IMR-90 (cell line): Measurements from ENCODE around the gene NAA80. TPM values are rescaled to one million over a fixed set of nuclear protein-coding genes. Genes with fewer than 3 reads are reported as not detected.

Experiments
- ATAC-seq: fragments of 200-7000 bp; cut with Tn5 transposase; 2 replicates; pipeline ENCODE4 v1.9.1; 2020; ENCODE audit warnings: low read depth, mild to moderate bottlenecking, moderate library complexity
- BruUV-seq: library from RNA; stranded (reverse); fragments of 400-500 nt; replicated peaks from 2 replicates; lab custom pipeline; 2021; lab: Mats Ljungman, UMichigan
- CTCF ChIA-PET: fragments of 300-600 bp; formaldehyde crosslinking; extraction: SDS; loops from one replicate; lab custom pipeline; 2021; ENCODE audit warnings: antibody characterized with exemption; lab: Yijun Ruan, JAX
- POLR2A ChIA-PET: fragments of 300-600 bp; sonication (Branson Sonifier 250); formaldehyde crosslinking; loops from one replicate; lab custom pipeline; 2022; ENCODE audit warnings: antibody characterized with exemption; ENCODE audit not compliant: unreplicated experiment; lab: Charles Lee
- DNase-seq: peaks from one replicate; pipeline ENCODE4 v3.0.0; 2013
- H2AFZ ChIP-seq: replicated peaks from 2 replicates; pipeline ENCODE3; 2013; ENCODE audit warnings: low read length, mild to moderate bottlenecking; ENCODE audit not compliant: poor library complexity
- H2AK5ac ChIP-seq: 2 replicates; pipeline ENCODE4 v1.6.1; 2013; ENCODE audit warnings: low read depth, low read length, inconsistent platforms
- H2AK9ac ChIP-seq: replicated peaks from 2 replicates; pipeline ENCODE3; 2013; ENCODE audit warnings: mild to moderate bottlenecking, low read depth, low read length, moderate library complexity; ENCODE audit not compliant: poor library complexity
- H2BK120ac ChIP-seq: 2 replicates; pipeline ENCODE4 v1.6.1; 2013; ENCODE audit warnings: low read depth, low read length, inconsistent platforms
- H2BK15ac ChIP-seq: 3 replicates; pipeline ENCODE4 v1.6.1; 2013; ENCODE audit warnings: low read depth, low read length, inconsistent platforms
- H2BK20ac ChIP-seq: 2 replicates; pipeline ENCODE4 v1.6.1; 2013; ENCODE audit warnings: low read depth, mild to moderate bottlenecking, inconsistent platforms, low read length, moderate library complexity
- H2BK5ac ChIP-seq: 2 replicates; pipeline ENCODE4 v1.6.1; 2013; ENCODE audit warnings: mild to moderate bottlenecking, low read depth, low read length, inconsistent platforms; ENCODE audit not compliant: poor library complexity, severe bottlenecking
- H3K14ac ChIP-seq: replicated peaks from 2 replicates; pipeline ENCODE4 v1.6.1; 2013; ENCODE audit warnings: low read depth, low read length, inconsistent platforms
- H3K18ac ChIP-seq: 2 replicates; pipeline ENCODE4 v1.6.1; 2013; ENCODE audit warnings: low read depth, low read length, control low read depth
- H3K23ac ChIP-seq: 2 replicates; pipeline ENCODE4 v1.6.1; 2013; ENCODE audit warnings: low read depth, low read length, inconsistent platforms
- H3K27ac ChIP-seq: 2 replicates; pipeline ENCODE4 v1.5.1; 2013; ENCODE audit warnings: mild to moderate bottlenecking, control low read depth, low read length; ENCODE audit not compliant: insufficient read depth
- H3K27me3 ChIP-seq: 2 replicates; pipeline ENCODE4 v1.6.1; 2013; ENCODE audit warnings: low read length; ENCODE audit not compliant: control insufficient read depth, insufficient read depth
- H3K36me3 ChIP-seq: 2 replicates; pipeline ENCODE4 v1.6.1; 2013; ENCODE audit warnings: low read length, mixed read lengths; ENCODE audit not compliant: control insufficient read depth, insufficient read depth
- H3K4ac ChIP-seq: 2 replicates; pipeline ENCODE4 v1.6.1; 2013; ENCODE audit warnings: low read depth, low read length, inconsistent platforms
- H3K4me1 ChIP-seq: 2 replicates; pipeline ENCODE4 v1.6.1; 2013; ENCODE audit warnings: low read length, mixed read lengths; ENCODE audit not compliant: control insufficient read depth, insufficient read depth
- H3K4me2 ChIP-seq: 2 replicates; pipeline ENCODE4 v1.6.1; 2013; ENCODE audit warnings: low read depth, mild to moderate bottlenecking, control low read depth, low read length, moderate library complexity
- H3K4me3 ChIP-seq: 2 replicates; pipeline ENCODE4 v1.5.1; 2013; ENCODE audit warnings: low read depth, mild to moderate bottlenecking, control low read depth, low read length, moderate library complexity; ENCODE audit not compliant: insufficient read depth
- H3K56ac ChIP-seq: 2 replicates; pipeline ENCODE4 v1.6.1; 2013; ENCODE audit warnings: low read length, inconsistent platforms; ENCODE audit not compliant: insufficient read depth; ENCODE audit errors: extremely low read depth
- H3K79me1 ChIP-seq, 2 experiments: 2 replicates each; pipeline ENCODE4 v1.6.1; 2013; ENCODE audit warnings: low read length in 2 of 2, inconsistent platforms in 1 of 2, low read depth in 1 of 2
- H3K9ac ChIP-seq: 2 replicates; pipeline ENCODE4 v1.6.1; 2013; ENCODE audit warnings: low read depth, low read length, control low read depth
- H3K9me1 ChIP-seq: 2 replicates; pipeline ENCODE4 v1.6.1; 2013; ENCODE audit warnings: low read length, inconsistent platforms; ENCODE audit not compliant: insufficient read depth
- H3K9me3 ChIP-seq: 2 replicates; pipeline ENCODE4 v1.6.1; 2013; ENCODE audit warnings: low read length; ENCODE audit not compliant: control insufficient read depth, insufficient read depth
- H4K20me1 ChIP-seq: 2 replicates; pipeline ENCODE4 v1.6.1; 2013; ENCODE audit warnings: low read length, inconsistent platforms; ENCODE audit not compliant: insufficient read depth
- H4K5ac ChIP-seq: 2 replicates; pipeline ENCODE4 v1.6.1; 2013; ENCODE audit warnings: mild to moderate bottlenecking, low read depth, low read length, control low read depth
- H4K8ac ChIP-seq, 2 experiments: 2 replicates each; pipeline ENCODE4 v1.6.1; 2013; ENCODE audit warnings: low read depth in 2 of 2, low read length in 2 of 2, control low read depth in 1 of 2, inconsistent platforms in 1 of 2
- H4K91ac ChIP-seq: 2 replicates; pipeline ENCODE4 v1.6.1; 2013; ENCODE audit warnings: low read depth, low read length, inconsistent platforms; ENCODE audit not compliant: insufficient read depth
- CEBPB ChIP-seq: IDR thresholded peaks from 2 replicates; pipeline ENCODE4 v1.6.1; 2012; ENCODE audit warnings: low read depth, low read length, improper control_type of control experiment
- FOS ChIP-seq: fragments of 150-350 bp; IDR thresholded peaks from 2 replicates; pipeline ENCODE4 v1.6.1; 2016; ENCODE audit warnings: low read depth, low read length
- MAFK ChIP-seq: IDR thresholded peaks from 2 replicates; pipeline ENCODE4 v1.6.1; 2012; ENCODE audit warnings: low read depth, low read length, improper control_type of control experiment
- MAZ ChIP-seq: IDR thresholded peaks from 2 replicates; pipeline ENCODE4 v1.6.1; 2012; ENCODE audit warnings: low read depth, mild to moderate bottlenecking, low read length, improper control_type of control experiment, moderate library complexity, borderline replicate concordance
- MXI1 ChIP-seq: IDR thresholded peaks from 2 replicates; pipeline ENCODE4 v1.6.1; 2012; ENCODE audit warnings: low read depth, mild to moderate bottlenecking, low read length, moderate library complexity, borderline replicate concordance
- NFE2L2 ChIP-seq: fragments of 150-350 bp; IDR thresholded peaks from 2 replicates; pipeline ENCODE4 v1.6.1; 2016; ENCODE audit warnings: low read depth, mild to moderate bottlenecking, low read length
- POLR2A ChIP-seq: IDR thresholded peaks from 2 replicates; pipeline ENCODE4 v1.6.1; 2012; ENCODE audit warnings: mild to moderate bottlenecking, low read depth, low read length
- RAD21 ChIP-seq: IDR thresholded peaks from 2 replicates; pipeline ENCODE4 v1.6.1; 2012; ENCODE audit warnings: low read length, improper control_type of control experiment
- RCOR1 ChIP-seq: IDR thresholded peaks from 2 replicates; pipeline ENCODE4 v1.6.1; 2012; ENCODE audit warnings: mild to moderate bottlenecking, low read length, improper control_type of control experiment; ENCODE audit not compliant: insufficient replicate concordance
- RFX5 ChIP-seq: IDR thresholded peaks from 2 replicates; pipeline ENCODE4 v1.8.0; 2012; ENCODE audit warnings: low read depth, mild to moderate bottlenecking, low read length, moderate library complexity
- WGBS, 2 experiments: methylation state at CpG; one replicate each; pipeline versions ENCODE4 v1.1.5 to v1.1.7; 2013; ENCODE audit warnings: missing lambda C conversion rate in 2 of 2; ENCODE audit not compliant: insufficient read length in 1 of 2; ENCODE audit errors: extremely low coverage in 2 of 2; 5-methylcytosine and 5-hydroxymethylcytosine counted together
- dilution Hi-C: fragments of 300-500 bp; cut with HindIII; formaldehyde crosslinking; loops from one replicate; pipeline ENCODE4 v1.14.3; 2018; ENCODE audit warnings: low sequenced_read_pairs; ENCODE audit not compliant: unreplicated experiment
- in situ Hi-C: fragments of 300-500 bp; cut with MboI; formaldehyde crosslinking; loops from 3 replicates; pipeline ENCODE4 v1.14.3; 2019; ENCODE audit warnings: low sequenced_read_pairs, inconsistent platforms, mixed read lengths
- intact Hi-C: fragments of 100-400 bp; cut with micrococcal nuclease; formaldehyde crosslinking; loops from 2 replicates; pipeline ENCODE4 v1.10.0; 2022
- polyA plus RNA-seq, 3 experiments: library from polyadenylated mRNA; depleted of rRNA; stranded (reverse); fragments of >200 nt; gene quantifications; 2 replicates each; pipeline ENCODE4 v1.2.3, GENCODE V29; 2012; ENCODE audit warnings: low replicate concordance in 1 of 3
- total RNA-seq: library from RNA; depleted of rRNA; stranded (reverse); fragments of >200 nt; gene quantifications from 2 replicates; pipeline ENCODE4 v1.2.3, GENCODE V29; 2012
- TF ChIP-seq, protein P1 (sequence below): conservative IDR thresholded peaks from 2 replicates; pipeline ENCODE4 v1.5.1; 2012; ENCODE audit warnings: mild to moderate bottlenecking, low read depth, low read length, improper control_type of control experiment
- TF ChIP-seq, protein P2 (sequence below): fragments of 150-350 bp; IDR thresholded peaks from 2 replicates; pipeline ENCODE4 v1.6.1; 2017; ENCODE audit warnings: mild to moderate bottlenecking, antibody characterized with exemption, low read length, low read depth

The NAA80 gene
- total and polyA plus RNA-seq, 2 of the 4 experiments (the other 2 are of a cell fraction) = 5.0 to 14.4 TPM

DNA sequence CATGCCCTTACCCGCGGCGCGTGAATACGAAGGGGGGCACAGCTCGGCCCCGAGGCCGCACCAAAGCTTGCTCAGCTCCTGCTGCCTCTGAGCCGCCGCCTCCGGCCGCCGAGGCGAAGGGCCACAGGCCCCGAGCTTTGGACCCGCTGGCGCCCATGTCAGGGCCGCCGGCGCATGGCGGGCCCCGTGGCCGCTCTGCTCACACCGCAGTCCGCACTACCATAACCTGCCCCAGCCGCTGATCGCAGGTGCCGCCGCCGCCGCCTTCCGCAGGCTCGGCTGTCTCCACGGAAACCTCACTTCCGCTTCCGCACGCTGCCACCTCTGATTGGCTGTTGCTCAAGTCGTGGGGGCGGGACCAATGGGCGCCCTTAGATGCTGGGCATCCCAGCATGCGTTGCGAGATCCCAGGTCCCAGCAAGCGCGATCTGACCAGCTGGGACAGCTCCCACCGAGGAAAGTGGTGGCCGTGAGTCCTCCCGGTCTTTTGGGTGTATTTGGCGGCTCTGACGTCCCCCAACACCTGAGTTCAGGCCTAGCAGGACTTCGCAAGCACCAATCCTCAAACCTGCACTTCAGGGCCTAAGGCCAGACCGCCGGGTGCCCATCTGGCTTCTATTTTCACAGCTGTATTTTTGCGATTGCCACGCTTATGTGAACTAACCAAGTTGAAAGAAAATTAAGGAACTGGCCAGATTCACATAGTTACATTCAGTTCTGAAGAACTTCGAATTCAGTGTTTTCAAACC, 28.9 kb upstream of the NAA80 start, which contains the start of gene TUSC2:
TSS of gene TUSC2 (minus strand) at position 281 of the 749 bp plus-strand sequence. CDS start at position 157, 124 bp downstream.
- CTCF ChIA-PET = interaction anchor here (0.5 to 1.4 kb wide), 3 partner anchors 8 to 1282 kb away, joined by 3 to 4 read pairs (median 3); no protein-coding TSS in a partner anchor
- no peaks in the 10 kb centered on the region for H3K9me1 ChIP-seq
- BruUV-seq = no TSS peak
- no peak within 1 kb of the TSS for H2BK120ac ChIP-seq
- peak; percentile 94 for DNase-seq
- H2AK5ac ChIP-seq = peak within 1 kb of the TSS; percentile 68
- peak within 1 kb of the TSS; percentile 82 for H3K9ac ChIP-seq
- peaks cover 34 to 48% of the 10 kb centered on the region in 2 experiments for H3K79me1 ChIP-seq
- peak within 1 kb of the TSS; percentile 99 for H3K4me2 ChIP-seq
- peaks cover 6% of the 10 kb centered on the region; the same call in 1 of the 2 replicates for H3K4me1 ChIP-seq
- peak within 1 kb of the TSS; percentile 67 for H3K4me3 ChIP-seq
- H2BK15ac ChIP-seq = no peak within 1 kb of the TSS
- peaks cover 23% of the 10 kb centered on the region for H4K20me1 ChIP-seq
- peak within 1 kb of the TSS; percentile 92 for H2AK9ac ChIP-seq
- H3K14ac ChIP-seq = peak within 1 kb of the TSS; percentile 41; the same call in 1 of the 2 replicates
- H3K4ac ChIP-seq = peak within 1 kb of the TSS; percentile 74
- H3K56ac ChIP-seq = no peak within 1 kb of the TSS
- in situ Hi-C loops = loop anchor here (25.0 kb wide), 3 partner anchors 1059 to 1834 kb away; partner anchors contain the start of genes ABHD14B, GPR62, MANF and PCBP4
- H3K9me3 ChIP-seq = no peaks in the 10 kb centered on the region
- H3K36me3 ChIP-seq = peaks cover 33% of the 10 kb centered on the region
- peak within 1 kb of the TSS; percentile 32 for H3K27ac ChIP-seq
- H4K8ac ChIP-seq = peak within 1 kb of the TSS; percentile 49 to 94
- no peak within 1 kb of the TSS for H3K18ac ChIP-seq
- ATAC-seq = peak; percentile 91
- peak within 1 kb of the TSS; percentile 48; the same call in 1 of the 2 replicates for H3K23ac ChIP-seq
- POLR2A ChIA-PET = interaction anchor here (1.3 kb wide), 1 partner anchor 9 kb away, joined by 6 read pairs; no protein-coding TSS in a partner anchor
- no peak within 1 kb of the TSS for H2BK20ac ChIP-seq
- TF ChIP-seq CEBPB (peak; percentile 73), NFE2L2 (no peak), RAD21 (no peak), FOS (no peak), RCOR1 (no peak), MAFK (no peak), MXI1 (peak; percentile 74; the same call in 1 of the 2 replicates), RFX5 (no peak), MAZ (peak; percentile 11; the same call in 1 of the 2 replicates), POLR2A (peak; percentile 76)
- TF ChIP-seq, protein P1, sequence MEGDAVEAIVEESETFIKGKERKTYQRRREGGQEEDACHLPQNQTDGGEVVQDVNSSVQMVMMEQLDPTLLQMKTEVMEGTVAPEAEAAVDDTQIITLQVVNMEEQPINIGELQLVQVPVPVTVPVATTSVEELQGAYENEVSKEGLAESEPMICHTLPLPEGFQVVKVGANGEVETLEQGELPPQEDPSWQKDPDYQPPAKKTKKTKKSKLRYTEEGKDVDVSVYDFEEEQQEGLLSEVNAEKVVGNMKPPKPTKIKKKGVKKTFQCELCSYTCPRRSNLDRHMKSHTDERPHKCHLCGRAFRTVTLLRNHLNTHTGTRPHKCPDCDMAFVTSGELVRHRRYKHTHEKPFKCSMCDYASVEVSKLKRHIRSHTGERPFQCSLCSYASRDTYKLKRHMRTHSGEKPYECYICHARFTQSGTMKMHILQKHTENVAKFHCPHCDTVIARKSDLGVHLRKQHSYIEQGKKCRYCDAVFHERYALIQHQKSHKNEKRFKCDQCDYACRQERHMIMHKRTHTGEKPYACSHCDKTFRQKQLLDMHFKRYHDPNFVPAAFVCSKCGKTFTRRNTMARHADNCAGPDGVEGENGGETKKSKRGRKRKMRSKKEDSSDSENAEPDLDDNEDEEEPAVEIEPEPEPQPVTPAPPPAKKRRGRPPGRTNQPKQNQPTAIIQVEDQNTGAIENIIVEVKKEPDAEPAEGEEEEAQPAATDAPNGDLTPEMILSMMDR = no peak
- TF ChIP-seq, protein P2, sequence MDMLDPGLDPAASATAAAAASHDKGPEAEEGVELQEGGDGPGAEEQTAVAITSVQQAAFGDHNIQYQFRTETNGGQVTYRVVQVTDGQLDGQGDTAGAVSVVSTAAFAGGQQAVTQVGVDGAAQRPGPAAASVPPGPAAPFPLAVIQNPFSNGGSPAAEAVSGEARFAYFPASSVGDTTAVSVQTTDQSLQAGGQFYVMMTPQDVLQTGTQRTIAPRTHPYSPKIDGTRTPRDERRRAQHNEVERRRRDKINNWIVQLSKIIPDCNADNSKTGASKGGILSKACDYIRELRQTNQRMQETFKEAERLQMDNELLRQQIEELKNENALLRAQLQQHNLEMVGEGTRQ = no peak; the same call in 1 of the 2 replicates
- peak within 1 kb of the TSS; percentile 93 for H2AFZ ChIP-seq
- intact Hi-C loops = no loop called here
- H4K91ac ChIP-seq = no peak within 1 kb of the TSS
- H4K5ac ChIP-seq = peak within 1 kb of the TSS; percentile 19; the same call in 1 of the 2 replicates
- dilution Hi-C loops = no loop called here
- WGBS, 2 experiments = 5% methylated on average over 27 of the region's 55 CpGs; no CpG with 5 or more reads in 1 of the 2 experiments
- H3K27me3 ChIP-seq = no peaks in the 10 kb centered on the region
- peak within 1 kb of the TSS; percentile 20 for H2BK5ac ChIP-seq
